Endometrial microvascular endothelial cells (primary cell): ENCODE measurements around the gene FLAD1. TPM values are rescaled to one million over a fixed set of nuclear protein-coding genes. Genes with fewer than 3 reads are reported as not detected.

ENCODE experiments used
- in situ Hi-C: cut with HindIII; loops from 2 replicates; pipeline ENCODE4 v1.10.0; 2017; ENCODE audit warnings: low sequenced_read_pairs, low pct_unique_long_range_greater_than_20kb; ENCODE audit errors: inconsistent ontology term
- total RNA-seq: library from RNA; depleted of rRNA; stranded (reverse); fragments of >200 nt; gene quantifications from one replicate; pipeline ENCODE4 v1.2.3, GENCODE V29; 2015; ENCODE audit errors: inconsistent ontology term

FLAD1 gene
- total RNA-seq, 1 donor from 2014 or later: 47.9 TPM

GRCh38 chr1:154999571-155000410 lies 16.6 kb downstream of the FLAD1 start:
- in situ Hi-C loops: no loop called here

- in situ Hi-C loops: no loop called here
Measured at GRCh38 chr1:155000411-155000725, 17.2 kb downstream of the FLAD1 start.

GRCh38 chr1:155000726-155001424 lies 17.7 kb downstream of the FLAD1 start:
- in situ Hi-C loops: no loop called here

GRCh38 chr1:155001425-155001674 lies 18.2 kb downstream of the FLAD1 start:
- in situ Hi-C loops: no loop called here

- in situ Hi-C loops: no loop called here
Measured at GRCh38 chr1:155001675-155002463, 18.7 kb downstream of the FLAD1 start.

- in situ Hi-C loops: no loop called here
Measured at GRCh38 chr1:155002464-155003226, 19.5 kb downstream of the FLAD1 start, which contains the start of gene ZBTB7B. ZBTB7B (plus strand) TSS chr1:155002802; CDS start chr1:155014661, 11,859 bp downstream.

- in situ Hi-C loops: no loop called here
Measured at GRCh38 chr1:155003227-155003765, 20.2 kb downstream of the FLAD1 start.

GRCh38 chr1:155003766-155004351 lies 20.7 kb downstream of the FLAD1 start:
- in situ Hi-C loops: no loop called here

GRCh38 chr1:155004352-155005075 lies 21.4 kb downstream of the FLAD1 start:
- in situ Hi-C loops: no loop called here

GRCh38 chr1:155005076-155006011 lies 22.2 kb downstream of the FLAD1 start:
- in situ Hi-C loops: no loop called here

GRCh38 chr1:155006601-155007101 lies 23.5 kb downstream of the FLAD1 start:
- in situ Hi-C loops: no loop called here

GRCh38 chr1:155007251-155007828 lies 24.2 kb downstream of the FLAD1 start:
- in situ Hi-C loops: no loop called here

- in situ Hi-C loops: no loop called here
Measured at GRCh38 chr1:155008015-155008941, 25.1 kb downstream of the FLAD1 start.

- in situ Hi-C loops: no loop called here
Measured at GRCh38 chr1:155009221-155009711, 26.1 kb downstream of the FLAD1 start.

GRCh38 chr1:155009742-155010141 lies 26.6 kb downstream of the FLAD1 start:
- in situ Hi-C loops: loop anchor here (10.0 kb wide), 1 partner anchor 55 kb away; the partner anchor contains the start of gene EFNA4
